HepG2 (cell line): ENCODE data around the gene CCNI2. TPM values are rescaled to one million over a fixed set of nuclear protein-coding genes. Genes with fewer than 3 reads are reported as not detected.

ENCODE experiments used
- ATAC-seq: fragments of 200-7000 bp; cut with Tn5 transposase; 3 replicates; pipeline ENCODE4 v1.9.1; 2020; ENCODE audit warnings: mild to moderate bottlenecking, moderate library complexity
- BruUV-seq: library from RNA; stranded (reverse); fragments of 400-500 nt; replicated peaks from 2 replicates; lab custom pipeline; 2021; lab: Mats Ljungman, UMichigan
- CTCF ChIA-PET: fragments of 300-600 bp; formaldehyde crosslinking; extraction: SDS; loops from one replicate; lab custom pipeline; 2021; ENCODE audit warnings: low total read pairs, inconsistent platforms, low intra/inter-chr PET ratio; lab: Yijun Ruan, JAX
- POLR2A ChIA-PET: fragments of 350-600 bp; sonication (Branson Sonifier 250); formaldehyde crosslinking; loops from one replicate; lab custom pipeline; 2020; ENCODE audit warnings: antibody characterized with exemption, inconsistent platforms; lab: Yijun Ruan, JAX
- DNase-seq: peaks from one replicate; pipeline ENCODE4 v3.0.0-alpha.2; 2015; ENCODE audit warnings: low spot score
- FAIRE-seq: peaks from 3 replicates; lab custom pipeline; 2011; peaks lifted over from hg19 to GRCh38; lab: Jason Lieb, UNC
- H2AFZ ChIP-seq: one replicate; pipeline ENCODE4 v1.6.1; 2011; ENCODE audit warnings: low read length, inconsistent platforms
- H3K27ac ChIP-seq: fragments of 300-600 bp; 3 replicates; pipeline ENCODE4 v1.8.0; 2011; ENCODE audit warnings: mixed run types, mild to moderate bottlenecking, mixed read lengths, low read length, inconsistent platforms; ENCODE audit not compliant: insufficient read depth; ENCODE audit errors: extremely low read length
- H3K27me3 ChIP-seq, 2 experiments: fragments of 200-600 bp in 1 of 2; 2 replicates in 1 of 2; 3 replicates in 1 of 2; pipeline versions ENCODE4 v1.6.0 to v1.8.0; 2011; ENCODE audit warnings: low read length in 2 of 2, mild to moderate bottlenecking in 2 of 2, moderate library complexity in 2 of 2, inconsistent platforms in 1 of 2; ENCODE audit not compliant: insufficient read depth in 2 of 2, control insufficient read depth in 1 of 2
- H3K36me3 ChIP-seq, 2 experiments: fragments of 200-600 bp in 1 of 2; replicated peaks in 1 of 2; 2 replicates in 1 of 2; 3 replicates in 1 of 2; pipeline versions ENCODE4 v1.5.1 to v1.8.0; 2011; ENCODE audit warnings: low read length in 2 of 2, inconsistent platforms in 1 of 2; ENCODE audit not compliant: insufficient read depth in 2 of 2, control insufficient read depth in 1 of 2
- H3K4me1 ChIP-seq: 2 replicates; pipeline ENCODE4 v1.5.1; 2012; ENCODE audit warnings: low read length, inconsistent platforms; ENCODE audit not compliant: insufficient read depth
- H3K4me2 ChIP-seq: 2 replicates; pipeline ENCODE4 v1.6.0; 2011; ENCODE audit warnings: low read depth, low read length, inconsistent platforms
- H3K4me3 ChIP-seq, 3 experiments: fragments of 200-600 bp in 1 of 3; sonication (generic), shearing (Covaris generic) in 1 of 3; replicated peaks in 1 of 3; 2 replicates each; pipeline ENCODE4 v1.5.1; 2011 to 2016; ENCODE audit warnings: low read length in 3 of 3, inconsistent platforms in 2 of 3, low read depth in 2 of 3, mild to moderate bottlenecking in 2 of 3, control low read depth in 1 of 3, mixed read lengths in 1 of 3; ENCODE audit not compliant: insufficient read depth in 1 of 3
- H3K79me2 ChIP-seq: one replicate; pipeline ENCODE4 v1.6.1; 2011; ENCODE audit warnings: low read length, inconsistent platforms; ENCODE audit not compliant: insufficient read depth
- H3K9ac ChIP-seq: 2 replicates; pipeline ENCODE4 v1.6.0; 2011; ENCODE audit warnings: mild to moderate bottlenecking, low read depth, low read length, inconsistent platforms; ENCODE audit not compliant: insufficient read depth
- H3K9me3 ChIP-seq: 2 replicates; pipeline ENCODE4 v1.5.1; 2012; ENCODE audit warnings: mild to moderate bottlenecking, low read length
- H4K20me1 ChIP-seq: 2 replicates; pipeline ENCODE4 v1.6.0; 2011; ENCODE audit warnings: inconsistent platforms, mild to moderate bottlenecking, low read length, moderate library complexity; ENCODE audit not compliant: insufficient read depth
- HDAC2 ChIP-seq: sonication (generic); formaldehyde crosslinking; IDR thresholded peaks from 2 replicates; pipeline ENCODE4 v1.4.0; 2020; ENCODE audit warnings: missing genetic modification reagents
- RBAK ChIP-seq: sonication (generic); formaldehyde crosslinking; IDR thresholded peaks from 2 replicates; pipeline ENCODE4 v1.5.1; 2020; ENCODE audit warnings: mild to moderate bottlenecking, missing genetic modification reagents
- RFX3 ChIP-seq: IDR thresholded peaks from 2 replicates; pipeline ENCODE4 v1.6.1; 2016; ENCODE audit warnings: missing biosample characterization, missing genetic modification reagents
- TCF7L2 ChIP-seq: IDR thresholded peaks from 2 replicates; pipeline ENCODE4 v1.6.1; 2011; ENCODE audit warnings: mild to moderate bottlenecking, low read depth, low read length, moderate library complexity
- ZFP82 ChIP-seq: sonication (generic); formaldehyde crosslinking; IDR thresholded peaks from 2 replicates; pipeline ENCODE4 v1.5.1; 2020; ENCODE audit warnings: mild to moderate bottlenecking, missing genetic modification reagents, borderline replicate concordance
- ZNF12 ChIP-seq: sonication (generic); formaldehyde crosslinking; IDR thresholded peaks from 2 replicates; pipeline ENCODE4 v1.5.0; 2020; ENCODE audit warnings: missing genetic modification reagents
- ZNF20 ChIP-seq: sonication (generic); formaldehyde crosslinking; IDR thresholded peaks from 2 replicates; pipeline ENCODE4 v1.4.0; 2020; ENCODE audit warnings: mild to moderate bottlenecking, moderate library complexity, missing genetic modification reagents
- ZNF572 ChIP-seq: sonication (generic); formaldehyde crosslinking; IDR thresholded peaks from 2 replicates; pipeline ENCODE4 v1.5.1; 2020; ENCODE audit warnings: mild to moderate bottlenecking, missing genetic modification reagents
- ZNF672 ChIP-seq: sonication (generic); formaldehyde crosslinking; IDR thresholded peaks from 2 replicates; pipeline ENCODE4 v1.8.1; 2022; ENCODE audit warnings: missing genetic modification reagents
- ZNF737 ChIP-seq: sonication (generic); formaldehyde crosslinking; IDR thresholded peaks from 2 replicates; pipeline ENCODE4 v1.5.0; 2020; ENCODE audit warnings: missing genetic modification reagents, mild to moderate bottlenecking, borderline replicate concordance
- WGBS: methylation state at CpG from one replicate; pipeline ENCODE4 v1.1.6; 2017; ENCODE audit warnings: low lambda C conversion rate; 5-methylcytosine and 5-hydroxymethylcytosine counted together
- in situ Hi-C: cut with HindIII; loops from 2 replicates; pipeline ENCODE4 v1.10.0; 2017; ENCODE audit warnings: low pct_unique_long_range_greater_than_20kb; ENCODE audit not compliant: extremely low pct_ligation_motif_present
- intact Hi-C: fragments of 100-400 bp; cut with micrococcal nuclease; formaldehyde crosslinking; loops from one replicate; pipeline ENCODE4 v1.10.0; 2022; ENCODE audit not compliant: unreplicated experiment
- polyA plus RNA-seq, 8 experiments: library from polyadenylated mRNA; depleted of rRNA in 3 of 8; stranded (reverse) in 7 of 8; unstranded in 1 of 8; fragments of >200 nt; fragmentation: Illumina TruSeq in 4 of 8; extraction: Trizol in 4 of 8; gene quantifications; 2 replicates each; pipeline versions ENCODE4 v1.2.1 to v1.2.3, GENCODE V29; 2011 to 2016; ENCODE audit warnings: low read depth in 4 of 8, missing spikeins in 1 of 8, mixed read lengths in 1 of 8; ENCODE audit not compliant: insufficient read depth in 1 of 8
- total RNA-seq, 5 experiments: library from RNA; depleted of rRNA; stranded (reverse); fragments of >200 nt; fragmentation: Illumina TruSeq; extraction: Trizol; gene quantifications; 2 replicates each; pipeline ENCODE4 v1.2.3, GENCODE V29; 2016; ENCODE audit warnings: low read depth in 1 of 5
- TF ChIP-seq, protein P1 (sequence below): sonication (generic); formaldehyde crosslinking; conservative IDR thresholded peaks from 2 replicates; pipeline ENCODE4 v1.5.0; 2020; ENCODE audit warnings: missing genetic modification reagents
- TF ChIP-seq, protein P2 (sequence below): sonication (generic); formaldehyde crosslinking; conservative IDR thresholded peaks from 2 replicates; pipeline ENCODE4 v1.8.0; 2022; ENCODE audit warnings: missing genetic modification reagents

CCNI2 gene
- total and polyA plus RNA-seq, 2 of the 13 experiments (the other 11 are each of a cell fraction or from before 2014, with no cell fraction given): not detected

DNA sequence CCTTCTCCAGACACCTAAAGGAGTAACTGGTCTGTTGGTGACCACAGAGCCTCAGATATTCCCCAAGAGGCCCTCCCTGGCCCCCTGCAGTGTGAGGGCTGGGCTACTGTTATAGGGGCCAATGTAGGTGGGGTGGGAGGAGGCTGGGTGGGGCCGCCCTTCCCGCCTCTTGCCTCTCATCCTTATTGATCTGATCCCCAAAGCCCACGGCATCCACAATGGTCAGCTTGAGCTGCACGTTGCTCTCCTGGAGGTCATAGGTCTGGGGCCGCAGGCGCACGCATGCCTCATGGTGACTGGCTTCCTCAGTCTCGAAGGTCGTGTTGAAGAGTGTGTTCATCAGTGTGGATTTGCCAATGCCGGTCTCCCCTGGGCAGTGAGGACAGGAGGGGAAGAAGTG lies 16.8 kb downstream of the CCNI2 start:
- no peak overlapping the region for H3K9ac ChIP-seq
- in situ Hi-C loops: no loop called here
- DNase-seq (no peak), ATAC-seq (no peak), FAIRE-seq (no peak)
- no peaks in the 10 kb centered on the region for H3K9me3 ChIP-seq
- H3K79me2 ChIP-seq: peaks cover 14% of the 10 kb centered on the region
- no peaks in the 10 kb centered on the region for H3K27me3 ChIP-seq
- H3K4me1 ChIP-seq: no peaks in the 10 kb centered on the region
- BruUV-seq: no TSS peak
- H3K36me3 ChIP-seq: peaks cover 17 to 64% of the 10 kb centered on the region in 2 experiments; a peak in 4 of 5 replicates
- WGBS: 94% methylated on average over 6 of the region's 10 CpGs
- ChIA-PET POLR2A (no interaction called here), CTCF (no interaction called here)
- H3K4me2 ChIP-seq: no peak overlapping the region
- no peaks in the 10 kb centered on the region for H4K20me1 ChIP-seq
- no peak overlapping the region for H3K27ac ChIP-seq
- TF ChIP-seq ZNF572: no peak
- no peak for TF ChIP-seq ZNF12 (CRISPR knock-in tag)
- TF ChIP-seq ZNF672 (CRISPR knock-in tag): no peak
- TF ChIP-seq, protein P1, sequence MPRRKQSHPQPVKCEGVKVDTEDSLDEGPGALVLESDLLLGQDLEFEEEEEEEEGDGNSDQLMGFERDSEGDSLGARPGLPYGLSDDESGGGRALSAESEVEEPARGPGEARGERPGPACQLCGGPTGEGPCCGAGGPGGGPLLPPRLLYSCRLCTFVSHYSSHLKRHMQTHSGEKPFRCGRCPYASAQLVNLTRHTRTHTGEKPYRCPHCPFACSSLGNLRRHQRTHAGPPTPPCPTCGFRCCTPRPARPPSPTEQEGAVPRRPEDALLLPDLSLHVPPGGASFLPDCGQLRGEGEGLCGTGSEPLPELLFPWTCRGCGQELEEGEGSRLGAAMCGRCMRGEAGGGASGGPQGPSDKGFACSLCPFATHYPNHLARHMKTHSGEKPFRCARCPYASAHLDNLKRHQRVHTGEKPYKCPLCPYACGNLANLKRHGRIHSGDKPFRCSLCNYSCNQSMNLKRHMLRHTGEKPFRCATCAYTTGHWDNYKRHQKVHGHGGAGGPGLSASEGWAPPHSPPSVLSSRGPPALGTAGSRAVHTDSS (CRISPR knock-in tag): no peak
- TF ChIP-seq TCF7L2: no peak
- TF ChIP-seq ZFP82 (CRISPR knock-in tag): no peak
- TF ChIP-seq RBAK (CRISPR knock-in tag): no peak
- TF ChIP-seq RFX3 (CRISPR knock-in tag): no peak
- TF ChIP-seq, protein P2, sequence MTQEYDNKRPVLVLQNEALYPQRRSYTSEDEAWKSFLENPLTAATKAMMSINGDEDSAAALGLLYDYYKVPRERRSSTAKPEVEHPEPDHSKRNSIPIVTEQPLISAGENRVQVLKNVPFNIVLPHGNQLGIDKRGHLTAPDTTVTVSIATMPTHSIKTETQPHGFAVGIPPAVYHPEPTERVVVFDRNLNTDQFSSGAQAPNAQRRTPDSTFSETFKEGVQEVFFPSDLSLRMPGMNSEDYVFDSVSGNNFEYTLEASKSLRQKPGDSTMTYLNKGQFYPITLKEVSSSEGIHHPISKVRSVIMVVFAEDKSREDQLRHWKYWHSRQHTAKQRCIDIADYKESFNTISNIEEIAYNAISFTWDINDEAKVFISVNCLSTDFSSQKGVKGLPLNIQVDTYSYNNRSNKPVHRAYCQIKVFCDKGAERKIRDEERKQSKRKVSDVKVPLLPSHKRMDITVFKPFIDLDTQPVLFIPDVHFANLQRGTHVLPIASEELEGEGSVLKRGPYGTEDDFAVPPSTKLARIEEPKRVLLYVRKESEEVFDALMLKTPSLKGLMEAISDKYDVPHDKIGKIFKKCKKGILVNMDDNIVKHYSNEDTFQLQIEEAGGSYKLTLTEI (CRISPR knock-in tag): no peak
- no peak for TF ChIP-seq ZNF737 (CRISPR knock-in tag)
- TF ChIP-seq ZNF20 (CRISPR knock-in tag): no peak
- no peak for TF ChIP-seq HDAC2 (CRISPR knock-in tag)
- no peak overlapping the region for H3K4me3 ChIP-seq
- intact Hi-C loops: no loop called here
- no peak overlapping the region for H2AFZ ChIP-seq
